Gastrocnemius medialis (tissue), 4 donors: Measurements from ENCODE around the gene APBA3. TPM values are rescaled to one million over a fixed set of nuclear protein-coding genes. Genes with fewer than 3 reads are reported as not detected.

Experiments
- ATAC-seq, 2 donors: fragments of 150-250 bp; one replicate each; pipeline ENCODE4 v1.9.1; 2016
- DNase-seq, 2 donors: peaks; one replicate each; pipeline ENCODE4 v3.0.0-alpha.2; 2019
- H3K27ac ChIP-seq, 4 donors: fragments of 200-600 bp; sonication (generic); 1 replicate in 1 of 4; 2 replicates in 3 of 4; pipeline ENCODE4 v1.5.1; 2016 to 2018; ENCODE audit warnings: mild to moderate bottlenecking in 2 of 4, moderate library complexity in 1 of 4
- H3K27me3 ChIP-seq, 3 donors: fragments of 200-600 bp; sonication (generic) in 2 of 3; 1 replicate in 1 of 3; 2 replicates in 2 of 3; pipeline versions ENCODE4 v1.5.1 to v1.6.0; 2016 to 2019; ENCODE audit warnings: mild to moderate bottlenecking in 1 of 3, moderate library complexity in 1 of 3
- H3K36me3 ChIP-seq, 2 donors: fragments of 200-600 bp; sonication (generic) in 1 of 2; one replicate each; pipeline ENCODE4 v1.5.1; 2017 to 2018
- H3K4me1 ChIP-seq, 2 donors: fragments of 200-600 bp; sonication (generic) in 1 of 2; one replicate each; pipeline ENCODE4 v1.5.1; 2016 to 2017; ENCODE audit warnings: mild to moderate bottlenecking in 2 of 2
- H3K4me3 ChIP-seq, 4 donors: fragments of 200-600 bp; sonication (generic) in 3 of 4; 1 replicate in 1 of 4; 2 replicates in 3 of 4; pipeline ENCODE4 v1.5.1; 2016 to 2019; ENCODE audit warnings: mild to moderate bottlenecking in 2 of 4
- H3K9me3 ChIP-seq, 3 donors: fragments of 200-600 bp; sonication (generic) in 2 of 3; 1 replicate in 1 of 3; 2 replicates in 2 of 3; pipeline ENCODE4 v1.5.1; 2016 to 2019
- POLR2A ChIP-seq, 2 donors: fragments of 450-650 bp; IDR thresholded peaks; one replicate each; pipeline ENCODE4 v1.6.1; 2017; ENCODE audit warnings: antibody characterized with exemption in 2 of 2, mild to moderate bottlenecking in 2 of 2, moderate library complexity in 2 of 2
- in situ Hi-C, 4 donors: fragments of 200-750 bp; cut with MboI; loops; one replicate each; pipeline versions ENCODE4 v1.15.0 to v1.8.0; 2017; ENCODE audit warnings: low sequenced_read_pairs in 4 of 4
- intact Hi-C: fragments of 100-400 bp; cut with DNase I; formaldehyde crosslinking; loops from one replicate; pipeline ENCODE4 v1.15.1; 2023; ENCODE audit warnings: low total_unique reads
- total RNA-seq, 4 donors: library from RNA; depleted of rRNA; stranded (reverse); fragments of >200 nt; gene quantifications; one replicate each; pipeline versions ENCODE4 v1.1.0 to v1.2.3, GENCODE V29; 2016
- TF ChIP-seq, protein P1 (sequence below), 5 experiments: fragments of 450-650 bp in 3 of 5; fragments of 200-600 bp in 2 of 5; sonication (generic) in 2 of 5; IDR thresholded peaks in 4 of 5; conservative IDR thresholded peaks in 1 of 5; 1 replicate in 4 of 5; 2 replicates in 1 of 5; pipeline ENCODE4 v1.5.1; 2016 to 2019; ENCODE audit warnings: antibody characterized with exemption in 5 of 5, mild to moderate bottlenecking in 3 of 5, moderate library complexity in 3 of 5

The APBA3 gene
- total RNA-seq, 4 donors from 2014 or later, result 14.0 to 29.6 (median 27.4) TPM

- Histone ChIP-seq H3K9me3 (no peaks in the 10 kb centered on the region), H3K27me3 (peaks cover 36 to 51% (median 43%) of the 10 kb centered on the region in 3 donors), H3K4me1 (peaks cover 0 to 3% of the 10 kb centered on the region in 2 donors), H3K36me3 (no peaks in the 10 kb centered on the region), H3K4me3 (no peak overlapping the region), H3K27ac (no peak overlapping the region)
- no peak for TF ChIP-seq POLR2A (IDR thresholded peaks at IDR 0.05)
- TF ChIP-seq, protein P1, sequence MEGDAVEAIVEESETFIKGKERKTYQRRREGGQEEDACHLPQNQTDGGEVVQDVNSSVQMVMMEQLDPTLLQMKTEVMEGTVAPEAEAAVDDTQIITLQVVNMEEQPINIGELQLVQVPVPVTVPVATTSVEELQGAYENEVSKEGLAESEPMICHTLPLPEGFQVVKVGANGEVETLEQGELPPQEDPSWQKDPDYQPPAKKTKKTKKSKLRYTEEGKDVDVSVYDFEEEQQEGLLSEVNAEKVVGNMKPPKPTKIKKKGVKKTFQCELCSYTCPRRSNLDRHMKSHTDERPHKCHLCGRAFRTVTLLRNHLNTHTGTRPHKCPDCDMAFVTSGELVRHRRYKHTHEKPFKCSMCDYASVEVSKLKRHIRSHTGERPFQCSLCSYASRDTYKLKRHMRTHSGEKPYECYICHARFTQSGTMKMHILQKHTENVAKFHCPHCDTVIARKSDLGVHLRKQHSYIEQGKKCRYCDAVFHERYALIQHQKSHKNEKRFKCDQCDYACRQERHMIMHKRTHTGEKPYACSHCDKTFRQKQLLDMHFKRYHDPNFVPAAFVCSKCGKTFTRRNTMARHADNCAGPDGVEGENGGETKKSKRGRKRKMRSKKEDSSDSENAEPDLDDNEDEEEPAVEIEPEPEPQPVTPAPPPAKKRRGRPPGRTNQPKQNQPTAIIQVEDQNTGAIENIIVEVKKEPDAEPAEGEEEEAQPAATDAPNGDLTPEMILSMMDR (IDR thresholded peaks at IDR 0.05 in 4 of 5, conservative IDR thresholded peaks at IDR 0.05 in 1 of 5), result no peak
- in situ Hi-C loops, result no loop called here
- ATAC-seq (no peak), DNase-seq (no peak)
- intact Hi-C loops, result no loop called here
Observed at GRCh38 chr19:3798137-3798536, 36.6 kb upstream of the APBA3 start.

DNA sequence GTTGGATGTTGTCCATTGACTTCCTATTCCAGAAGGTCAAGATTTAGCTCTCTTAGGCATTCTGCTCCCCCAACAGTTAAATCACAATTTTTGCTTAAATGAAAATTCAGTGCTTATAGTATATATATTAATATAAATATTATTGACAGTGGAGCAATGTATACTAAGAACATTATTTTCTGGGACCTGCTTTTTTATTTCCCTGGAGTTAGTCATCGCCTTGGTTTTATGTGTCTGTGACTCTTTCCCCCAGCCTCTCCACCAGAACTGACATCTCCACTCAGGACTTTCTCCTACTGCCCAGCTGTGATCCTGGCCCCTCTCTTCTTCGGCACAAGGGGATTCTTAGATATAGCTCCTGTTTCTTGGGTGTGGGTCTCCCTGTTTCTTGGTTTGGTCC, 34.9 kb upstream of the APBA3 start:
- intact Hi-C loops, result no loop called here
- in situ Hi-C loops, result no loop called here
- Histone ChIP-seq H3K27ac (no peak overlapping the region), H3K9me3 (no peaks in the 10 kb centered on the region), H3K4me3 (no peak overlapping the region), H3K27me3 (peaks cover 22 to 39% (median 29%) of the 10 kb centered on the region in 3 donors), H3K4me1 (peaks cover 0 to 2% of the 10 kb centered on the region in 2 donors), H3K36me3 (no peaks in the 10 kb centered on the region)
- ATAC-seq, result no peak
- no peak for DNase-seq
- no peak for TF ChIP-seq POLR2A (IDR thresholded peaks at IDR 0.05)
- TF ChIP-seq, protein P1 (IDR thresholded peaks at IDR 0.05 in 4 of 5, conservative IDR thresholded peaks at IDR 0.05 in 1 of 5), result no peak

- in situ Hi-C loops (no loop called here), intact Hi-C loops (no loop called here)
- no peak for ATAC-seq
- H3K4me1 ChIP-seq, result no peaks in the 10 kb centered on the region
- H3K27ac ChIP-seq, result no peak overlapping the region
- H3K36me3 ChIP-seq, result no peaks in the 10 kb centered on the region
- H3K27me3 ChIP-seq, result peaks cover 8 to 22% (median 13%) of the 10 kb centered on the region in 3 donors
- H3K4me3 ChIP-seq, result no peak overlapping the region
- no peak for TF ChIP-seq POLR2A (IDR thresholded peaks at IDR 0.05)
- TF ChIP-seq, protein P1 (IDR thresholded peaks at IDR 0.05 in 4 of 5, conservative IDR thresholded peaks at IDR 0.05 in 1 of 5), result no peak
- H3K9me3 ChIP-seq, result no peaks in the 10 kb centered on the region
- DNase-seq, result no peak
Observed at GRCh38 chr19:3793799-3794198, 32.3 kb upstream of the APBA3 start.

- ATAC-seq (no peak), DNase-seq (no peak)
- no peak overlapping the region for H3K4me3 ChIP-seq
- no peaks in the 10 kb centered on the region for H3K9me3 ChIP-seq
- no peaks in the 10 kb centered on the region for H3K4me1 ChIP-seq
- no peaks in the 10 kb centered on the region for H3K36me3 ChIP-seq
- no peak overlapping the region for H3K27ac ChIP-seq
- TF ChIP-seq, protein P1 (IDR thresholded peaks at IDR 0.05 in 4 of 5, conservative IDR thresholded peaks at IDR 0.05 in 1 of 5), result no peak
- TF ChIP-seq POLR2A (IDR thresholded peaks at IDR 0.05), result no peak
- intact Hi-C loops, result no loop called here
- in situ Hi-C loops, result no loop called here
- peaks cover 6 to 23% (median 12%) of the 10 kb centered on the region in 3 donors for H3K27me3 ChIP-seq
Observed at GRCh38 chr19:3792114-3792513, 30.6 kb upstream of the APBA3 start.

DNA sequence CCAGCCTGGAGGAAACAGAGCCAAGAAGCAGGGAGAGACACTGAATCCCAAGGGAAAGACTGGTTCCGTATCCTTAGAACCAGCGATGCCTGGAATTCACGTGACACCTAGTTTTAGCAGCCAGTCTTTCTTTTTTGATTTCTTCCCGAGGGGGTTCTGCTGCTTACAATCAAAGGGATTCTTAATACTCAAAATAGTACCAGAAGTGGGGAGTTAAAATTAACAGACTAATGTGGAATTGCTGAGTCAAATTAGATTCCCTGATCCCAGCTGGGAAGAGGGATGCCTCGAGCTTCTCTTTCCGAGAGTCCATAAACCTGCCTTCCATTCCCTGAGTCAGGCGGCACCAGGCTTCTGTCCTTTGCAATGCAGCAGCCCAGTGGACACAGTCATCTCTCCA, 29.4 kb upstream of the APBA3 start:
- intact Hi-C loops (no loop called here), in situ Hi-C loops (no loop called here)
- no peak for ATAC-seq
- H3K4me3 ChIP-seq, result no peak overlapping the region
- H3K4me1 ChIP-seq, result no peaks in the 10 kb centered on the region
- H3K27me3 ChIP-seq, result peaks cover 13 to 19% (median 15%) of the 10 kb centered on the region in 3 donors
- no peaks in the 10 kb centered on the region for H3K36me3 ChIP-seq
- TF ChIP-seq, protein P1 (IDR thresholded peaks at IDR 0.05 in 4 of 5, conservative IDR thresholded peaks at IDR 0.05 in 1 of 5), result no peak
- TF ChIP-seq POLR2A (IDR thresholded peaks at IDR 0.05), result no peak
- no peak for DNase-seq
- H3K27ac ChIP-seq, result no peak overlapping the region
- no peaks in the 10 kb centered on the region for H3K9me3 ChIP-seq
